HG03066 (cell line): ENCODE measurements around the gene POLR3F.
"Not testable (repeated sequence)": the region's sequence is repeated elsewhere in the genome, so short reads cannot be mapped to it uniquely, and the experiment has no call there.

Source experiments
- ATAC-seq: cut with Tn5 transposase; IDR thresholded peaks from one replicate; pipeline ENCODE4 v1.9.1; 2021; ENCODE audit warnings: low read depth; ENCODE audit not compliant: unreplicated experiment

POLR3F gene

DNA sequence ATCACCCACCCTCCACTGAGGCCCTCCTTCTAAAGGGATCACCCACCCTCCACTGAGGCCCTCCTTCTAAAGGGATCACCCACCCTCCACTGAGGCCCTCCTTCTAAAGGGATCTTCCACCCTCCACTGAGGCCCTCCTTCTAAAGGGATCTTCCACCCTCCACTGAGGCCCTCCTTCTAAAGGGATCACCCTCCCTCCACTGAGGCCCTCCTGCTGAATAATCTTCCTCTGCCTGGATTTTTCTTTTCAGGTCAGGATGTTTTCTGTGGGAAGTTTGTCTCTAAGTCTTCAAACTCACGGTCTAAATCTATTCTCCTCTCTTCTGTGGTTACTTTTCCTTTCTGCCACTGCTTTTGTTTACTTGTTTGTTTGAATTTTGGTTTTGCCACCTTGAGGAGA lies 34.5 kb downstream of the POLR3F start:
- not testable (repeated sequence) for ATAC-seq

DNA sequence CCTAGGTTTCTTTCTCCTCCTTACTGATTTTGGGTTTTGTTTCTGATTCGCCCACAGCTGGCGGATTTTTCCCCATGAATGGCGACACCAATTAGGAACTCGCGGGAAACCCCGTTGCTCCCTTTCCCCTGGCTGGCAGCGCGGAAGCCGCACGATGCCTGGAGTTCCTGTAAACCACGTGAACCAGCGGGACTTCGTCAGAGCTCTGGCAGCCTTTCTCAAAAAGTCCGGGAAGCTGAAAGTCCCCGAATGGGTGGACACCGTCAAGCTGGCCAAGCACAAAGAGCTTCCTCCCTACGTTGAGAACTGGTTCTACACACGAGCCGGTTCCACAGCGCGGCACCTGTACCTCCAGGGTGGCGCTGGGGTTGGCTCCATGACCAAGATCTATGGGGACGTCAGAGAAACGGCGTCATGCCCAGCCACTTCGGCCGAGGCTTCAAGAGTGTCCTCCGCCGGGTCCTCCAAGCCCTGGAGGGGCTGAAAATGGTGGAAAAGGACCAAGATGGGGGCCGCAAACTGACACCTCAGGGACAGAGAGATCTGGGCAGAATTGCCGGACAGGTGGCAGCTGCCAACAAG lies 37.4 kb downstream of the POLR3F start:
- ATAC-seq, result no peak

DNA sequence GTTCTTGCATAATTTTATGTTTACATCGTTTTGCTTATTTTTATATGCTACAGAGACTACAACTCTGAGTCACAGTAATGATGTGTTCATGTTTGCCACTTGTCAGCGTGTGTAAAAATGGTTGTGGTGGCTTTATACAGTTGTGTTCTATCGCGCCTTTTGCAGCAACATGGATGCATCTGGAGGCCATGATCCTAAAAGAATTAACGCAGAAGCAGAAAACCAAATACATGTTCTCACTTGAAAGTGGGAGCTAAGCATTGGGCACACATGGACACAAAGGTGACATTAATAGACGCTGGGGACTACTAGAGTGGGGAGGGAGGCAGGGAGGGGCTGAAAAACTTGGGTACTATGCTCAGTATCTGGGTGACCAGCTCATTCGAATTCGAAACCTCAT lies 39.6 kb downstream of the POLR3F start:
- ATAC-seq, result no peak

DNA sequence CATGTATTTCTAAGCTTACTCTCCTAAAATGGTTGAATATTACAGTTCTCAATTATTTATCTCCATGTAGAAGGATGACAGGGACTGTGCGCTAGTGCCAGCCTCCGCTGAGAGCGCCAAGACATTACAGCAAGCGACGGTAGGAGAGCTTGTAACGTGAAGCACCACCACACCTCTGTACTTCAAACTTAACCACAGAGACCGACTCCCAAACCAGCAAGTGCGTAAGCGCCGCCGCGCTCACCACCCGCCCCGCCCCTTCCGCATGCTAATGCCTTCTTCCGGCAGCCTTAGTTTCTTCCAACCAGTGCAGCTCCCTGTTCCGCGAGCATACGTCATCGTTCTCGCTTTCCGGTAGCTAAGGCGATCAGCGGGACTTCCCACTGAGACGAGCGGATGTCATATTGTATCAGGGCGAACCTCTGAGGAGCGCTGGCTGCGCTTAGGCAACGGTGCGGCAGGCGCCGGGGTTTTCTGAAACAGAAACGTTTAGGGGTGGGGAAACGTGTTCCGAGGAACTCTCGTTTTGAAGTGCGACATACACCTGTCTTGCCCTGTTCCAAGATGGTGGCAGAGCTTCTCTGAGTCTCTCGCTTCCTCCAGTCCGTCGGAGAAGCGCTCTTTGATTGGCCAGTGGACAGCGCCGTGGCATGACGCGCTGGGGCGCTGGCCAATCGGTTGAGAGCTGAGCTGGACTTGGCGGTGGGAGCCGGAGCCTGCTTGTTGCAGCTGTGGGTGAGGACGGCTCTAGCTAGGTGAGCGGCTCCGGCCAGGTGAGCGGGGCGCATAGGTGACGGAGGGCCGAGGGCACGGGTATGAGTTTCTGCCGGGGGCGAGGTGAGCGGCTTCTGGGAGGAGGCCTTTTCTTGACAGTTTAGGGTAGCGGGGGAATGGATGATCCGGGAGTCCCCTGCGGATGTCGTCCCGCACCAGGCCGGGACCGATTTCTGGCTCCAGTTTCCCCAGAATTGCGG lies 40.3 kb downstream of the POLR3F start, which contains the start of gene SEC23B:
TSS of gene SEC23B (plus strand) at position 723 of the 974 bp plus-strand sequence. CDS start 2,896 bp downstream, outside the sequence.
- ATAC-seq, result peak; percentile 95

DNA sequence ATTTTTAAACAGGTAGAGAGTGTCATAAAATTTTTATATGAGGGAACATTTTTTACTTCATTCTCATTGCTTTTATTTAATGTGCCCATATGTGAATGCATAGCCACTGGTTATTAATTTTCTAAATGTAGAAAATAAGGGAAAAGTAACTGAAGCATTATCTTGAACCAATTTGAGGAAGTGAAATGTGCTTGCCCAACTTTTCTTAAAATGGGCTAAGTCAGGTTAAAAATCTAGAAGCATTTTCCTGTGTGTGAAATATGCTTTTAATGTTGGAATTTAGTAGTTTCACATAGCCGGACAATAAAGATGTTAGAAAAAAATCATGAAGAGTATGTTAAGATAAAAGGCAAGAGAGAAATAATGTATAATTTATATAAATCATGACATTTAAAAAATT lies 44.4 kb downstream of the POLR3F start:
- no peak for ATAC-seq

DNA sequence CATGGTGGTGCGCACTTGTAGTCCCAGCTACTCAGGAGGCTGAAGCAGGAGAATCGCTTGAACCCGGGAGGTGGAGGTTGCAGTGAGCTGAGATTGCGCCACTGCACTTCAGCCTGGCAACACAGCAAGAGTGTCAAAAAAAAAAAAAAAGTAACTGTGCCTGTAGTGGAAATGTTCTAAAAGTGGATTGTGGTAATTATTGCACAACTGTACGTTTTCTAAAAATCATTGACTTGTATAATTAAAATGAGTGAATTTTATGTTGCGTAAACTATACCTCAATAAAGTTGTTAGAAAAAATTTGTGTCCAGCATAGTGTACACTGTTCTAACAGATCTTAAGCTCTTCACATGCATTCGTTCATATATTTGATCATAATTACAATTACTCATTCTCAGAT lies 46.0 kb downstream of the POLR3F start:
- ATAC-seq, result no peak

DNA sequence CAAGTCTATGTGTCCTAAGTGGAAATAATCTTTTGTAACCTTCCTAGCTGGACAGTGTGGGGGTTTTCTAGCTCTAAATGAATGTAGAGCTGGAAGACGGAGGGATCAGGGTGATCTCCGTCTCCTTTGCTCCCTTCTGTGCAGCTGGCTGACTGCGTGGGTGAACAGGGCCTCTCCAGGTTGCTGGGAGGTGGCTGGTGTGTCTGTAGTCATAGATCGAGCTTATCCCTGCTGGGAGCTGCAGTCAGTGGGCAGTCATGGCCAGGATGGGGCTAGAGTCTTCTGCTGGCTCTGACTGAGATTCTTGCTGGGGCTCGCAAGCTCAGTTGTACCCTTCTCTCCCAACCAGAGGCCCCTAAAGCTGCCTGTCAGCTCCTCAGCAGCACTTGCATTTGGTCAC lies 46.9 kb downstream of the POLR3F start:
- ATAC-seq, result no peak

DNA sequence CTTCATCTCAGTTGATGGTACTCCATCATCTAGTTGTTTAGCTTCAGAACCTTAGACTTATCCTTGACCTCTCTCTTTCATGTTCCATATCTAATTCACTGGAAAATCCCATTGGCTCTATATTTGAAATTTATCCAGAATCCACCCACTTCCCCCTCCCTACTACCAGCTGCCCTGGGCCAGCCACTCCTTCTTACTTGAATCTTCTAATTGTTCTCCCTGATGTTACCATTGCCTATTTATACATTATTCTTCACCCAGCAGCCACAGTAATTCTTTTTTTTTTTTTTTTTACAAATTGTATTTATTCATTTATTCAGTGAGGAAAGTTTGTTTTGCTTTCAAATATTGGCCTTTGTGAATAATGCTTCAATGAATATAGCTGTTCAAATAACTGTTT lies 48.8 kb downstream of the POLR3F start:
- ATAC-seq, result no peak

DNA sequence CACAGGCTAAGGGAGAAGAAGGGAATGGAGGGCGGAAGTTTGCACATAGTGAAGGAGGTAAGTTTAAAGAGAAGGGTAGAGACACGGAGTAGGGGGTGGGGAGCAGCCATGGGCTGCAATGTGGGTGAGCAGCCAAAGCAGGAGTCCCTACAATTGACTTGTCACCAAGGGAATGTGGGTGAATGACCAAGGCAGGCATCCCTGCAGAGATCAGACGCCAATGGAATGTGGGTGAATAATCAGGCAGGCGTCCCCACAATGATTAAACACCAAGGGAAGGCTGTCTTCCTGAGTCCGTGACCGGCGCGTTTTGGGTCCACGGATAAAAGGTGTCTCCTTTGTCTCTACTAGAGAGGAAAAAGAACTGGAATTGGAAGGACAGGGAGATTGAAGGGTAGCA lies 54.9 kb downstream of the POLR3F start:
- ATAC-seq, result not testable (repeated sequence)

DNA sequence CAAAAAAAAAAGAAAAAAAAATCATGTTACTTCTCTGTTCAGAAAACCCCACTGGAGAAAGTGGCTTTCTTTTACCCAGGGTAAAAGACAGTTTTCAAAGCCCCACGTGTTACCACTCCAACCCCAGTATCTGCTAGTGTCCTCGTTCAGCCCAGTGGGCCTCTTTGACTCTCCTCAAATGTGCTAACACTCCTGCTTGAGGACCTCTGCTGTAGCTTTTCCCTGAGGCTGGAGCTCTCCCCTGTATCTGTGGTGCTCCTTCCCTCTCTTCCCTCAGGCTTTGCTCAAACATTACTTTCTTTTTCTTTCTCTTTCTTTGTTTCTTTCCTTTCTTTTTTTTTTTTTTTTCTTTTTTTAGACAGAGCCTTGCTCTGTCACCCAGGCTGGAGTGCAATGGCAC lies 55.9 kb downstream of the POLR3F start:
- no peak for ATAC-seq

DNA sequence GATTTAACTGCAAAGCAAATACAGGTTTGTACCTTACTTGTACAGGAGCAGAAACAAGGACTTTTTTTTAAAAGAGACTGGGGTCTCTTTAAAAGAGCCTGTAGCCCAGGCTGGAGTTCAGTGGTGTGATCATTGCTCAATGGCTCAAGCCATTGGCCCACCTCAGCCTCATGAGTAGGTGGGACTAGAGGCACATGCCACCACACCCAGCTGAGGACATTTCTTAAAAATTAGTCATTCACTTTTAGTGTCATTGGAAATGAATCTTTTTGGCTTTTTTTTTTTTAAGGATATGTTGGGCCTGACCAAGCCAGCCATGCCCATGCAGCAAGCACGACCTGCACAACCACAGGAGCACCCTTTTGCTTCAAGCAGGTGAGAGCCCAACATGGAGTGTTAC lies 57.5 kb downstream of the POLR3F start:
- no peak for ATAC-seq

DNA sequence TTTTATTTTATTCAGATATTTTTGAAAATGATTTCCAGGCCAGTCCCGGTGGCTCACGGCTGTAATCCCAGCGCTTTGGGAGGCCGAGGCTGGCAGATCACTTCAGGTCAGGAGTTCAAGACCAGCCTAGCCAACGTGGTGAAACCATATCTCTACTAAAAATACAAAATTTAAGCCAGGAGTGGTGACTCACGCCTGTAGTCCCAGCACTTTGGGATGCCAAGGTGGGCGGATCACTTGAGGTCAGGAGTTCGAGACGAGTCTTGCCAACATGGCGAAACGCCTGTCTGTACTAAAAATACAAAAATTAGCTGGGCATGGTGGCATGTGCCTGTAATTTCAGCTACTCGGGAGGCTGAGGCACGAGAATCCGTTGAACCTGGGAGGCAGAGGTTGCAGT lies 59.6 kb downstream of the POLR3F start:
- not testable (repeated sequence) for ATAC-seq

DNA sequence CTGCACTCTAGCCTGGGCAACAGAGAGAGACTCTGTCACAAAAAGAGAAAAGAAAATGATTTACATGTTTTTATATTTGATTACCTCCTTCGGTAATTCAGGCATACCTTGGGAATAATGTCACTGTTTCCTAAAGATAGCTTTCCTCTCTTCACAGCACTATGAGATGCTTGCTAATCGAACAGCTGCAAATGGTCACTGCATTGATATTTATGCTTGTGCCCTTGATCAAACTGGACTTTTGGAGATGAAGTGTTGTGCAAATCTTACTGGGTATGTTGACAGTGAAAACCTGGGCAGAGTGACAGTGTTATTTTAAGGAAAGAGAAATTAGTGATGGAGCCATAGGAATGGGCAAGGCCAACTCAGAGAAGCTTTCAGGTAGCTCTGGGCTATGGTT lies 60.1 kb downstream of the POLR3F start:
- ATAC-seq, result no peak

DNA sequence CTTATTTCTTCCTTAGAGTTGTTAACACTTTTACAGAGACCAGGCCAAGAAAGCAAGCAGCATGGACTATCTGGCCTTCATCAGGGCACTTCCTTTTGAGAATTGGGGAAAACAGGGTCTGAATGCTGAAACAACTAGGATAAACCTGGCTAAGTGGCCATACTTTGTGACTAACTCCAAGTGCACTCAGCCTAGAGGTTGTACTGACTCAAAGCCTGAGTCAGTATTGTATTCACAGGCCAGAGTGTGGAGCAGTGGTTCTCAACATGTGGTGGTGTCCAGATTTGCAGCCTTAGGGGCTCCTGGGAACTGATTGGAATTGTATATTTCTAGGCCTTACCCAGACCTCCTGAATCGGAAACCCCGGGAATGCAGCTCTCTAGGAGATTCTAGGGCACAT lies 60.6 kb downstream of the POLR3F start:
- no peak for ATAC-seq

DNA sequence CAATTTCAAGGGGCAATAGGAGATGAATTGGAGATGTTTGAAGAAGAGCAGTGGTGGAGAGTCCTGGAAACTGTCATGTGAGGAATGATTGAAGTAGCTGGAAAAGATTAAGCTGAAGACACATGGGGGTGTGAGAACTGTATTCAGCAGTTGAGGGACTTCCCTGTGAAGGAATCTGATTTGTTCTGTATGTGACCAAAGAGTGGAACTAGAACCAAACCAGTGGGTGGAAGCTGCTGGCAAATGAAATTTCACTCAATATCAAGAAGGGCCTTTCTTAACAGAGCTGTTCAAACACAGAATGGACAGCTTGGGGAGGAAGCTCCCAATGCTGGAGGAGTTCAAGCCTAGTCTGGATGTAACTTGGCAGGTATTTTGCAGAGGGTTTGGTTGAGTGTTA lies 61.9 kb downstream of the POLR3F start:
- ATAC-seq, result no peak

DNA sequence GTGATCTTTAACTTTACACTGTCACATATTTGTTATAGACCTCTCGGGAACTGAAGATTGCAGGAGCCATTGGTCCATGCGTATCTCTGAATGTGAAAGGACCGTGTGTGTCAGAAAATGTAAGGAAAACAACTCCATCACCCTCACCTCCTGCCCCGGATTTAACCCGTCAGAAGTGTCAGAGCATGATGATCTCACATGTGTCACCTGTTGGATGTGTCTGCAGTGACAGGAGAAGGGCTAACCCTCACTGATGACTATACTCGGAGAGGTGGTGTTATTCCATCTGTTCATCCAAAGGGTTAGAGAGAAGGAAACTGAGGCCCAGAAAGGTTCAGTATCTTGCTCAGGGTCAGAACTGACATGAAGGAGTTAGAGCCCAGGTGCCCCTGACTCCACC lies 65.4 kb downstream of the POLR3F start:
- no peak for ATAC-seq

DNA sequence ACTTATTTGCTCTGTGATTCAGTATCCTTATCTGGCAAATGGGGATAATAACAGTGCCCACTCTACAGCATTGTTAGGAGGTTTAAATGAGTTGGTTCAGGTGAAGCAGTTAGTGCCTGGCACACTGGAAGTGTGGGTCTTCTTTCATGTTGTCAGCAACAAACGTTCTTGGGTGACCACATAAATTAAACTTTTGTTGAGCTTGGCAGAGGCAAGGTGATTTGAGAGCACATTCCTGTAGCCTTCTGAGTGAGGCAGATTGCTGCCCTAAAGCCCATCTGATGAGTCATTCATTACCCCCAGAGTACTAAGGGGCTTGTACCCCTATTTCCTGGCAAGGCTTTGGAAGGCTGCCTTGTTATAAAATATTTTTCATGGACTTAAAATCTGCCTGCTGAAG lies 66.3 kb downstream of the POLR3F start:
- no peak for ATAC-seq

DNA sequence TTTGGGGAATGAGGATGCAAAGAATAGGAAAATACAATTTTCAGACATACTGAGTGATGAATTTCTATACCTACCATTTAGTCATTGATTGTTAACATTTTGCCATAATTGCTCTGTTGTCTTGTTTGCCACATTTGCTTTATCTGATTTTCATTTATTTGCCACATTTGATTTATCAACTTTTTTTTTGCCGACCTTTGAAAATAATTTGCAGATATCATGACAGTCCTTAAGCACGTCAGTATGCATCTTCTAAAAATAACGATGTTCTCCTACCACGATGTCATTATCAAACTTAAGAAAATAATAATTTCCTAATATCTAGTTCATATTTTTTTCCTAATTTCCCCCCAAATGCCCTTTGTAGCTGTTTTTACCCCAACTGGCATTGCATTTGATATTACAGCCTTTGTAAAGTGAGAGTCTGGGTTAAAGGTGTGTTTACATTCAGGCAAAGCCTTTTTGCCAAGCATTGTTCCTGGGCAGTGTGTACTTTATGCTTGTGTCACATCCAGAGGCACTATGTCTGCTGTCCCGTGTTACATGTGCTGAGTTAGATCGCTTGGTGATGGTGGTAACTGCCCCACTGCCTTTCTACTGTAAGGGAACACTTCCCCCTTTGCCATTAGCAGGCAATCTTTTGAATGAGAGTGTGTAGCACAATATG lies 66.9 kb downstream of the POLR3F start:
- no peak for ATAC-seq
